Measurements from ENCODE around the gene PRMT9. TPM values are rescaled to one million over a fixed set of nuclear protein-coding genes. Genes with fewer than 3 reads are reported as not detected.
A peak's percentile ranks its signal among the peaks of the same experiment; 100 is the strongest.

Gene PRMT9
- total and polyA plus RNA-seq, 2 donors, result 7.0 to 25.4 TPM

DNA sequence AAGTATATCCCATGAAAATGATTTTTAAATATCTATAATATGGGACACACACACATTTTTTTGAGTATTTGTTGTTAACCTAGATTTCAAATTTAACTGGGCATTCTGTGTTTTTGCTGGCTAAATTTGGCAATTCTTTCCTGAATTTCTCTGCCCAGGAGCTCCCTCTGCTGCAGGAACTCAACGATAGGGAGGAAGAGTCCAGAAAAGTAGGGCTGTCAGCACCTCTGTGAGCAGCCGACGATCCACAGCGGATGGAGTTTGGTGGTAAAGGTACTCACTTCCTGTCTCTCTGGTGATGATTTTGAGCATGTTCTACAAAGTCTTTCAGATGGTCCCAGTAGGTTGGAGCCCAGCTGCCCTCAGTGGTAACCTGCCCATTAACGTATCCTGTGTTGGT, 89.9 kb downstream of the PRMT9 start:
- Histone ChIP-seq H3K4me3 (ENCODE audit: low read depth, low read length) (no peak overlapping the region), H3K4me1 (ENCODE audit: insufficient read depth) (no peaks in the 10 kb centered on the region), H3K27ac (ENCODE audit: low read depth) (no peak overlapping the region), H3K36me3 (ENCODE audit: insufficient read depth) (no peaks in the 10 kb centered on the region)
- DNase-seq (ENCODE audit: extremely low spot score), result no peak
- WGBS, result 69% methylated on average over 5 of the region's 5 CpGs

DNA sequence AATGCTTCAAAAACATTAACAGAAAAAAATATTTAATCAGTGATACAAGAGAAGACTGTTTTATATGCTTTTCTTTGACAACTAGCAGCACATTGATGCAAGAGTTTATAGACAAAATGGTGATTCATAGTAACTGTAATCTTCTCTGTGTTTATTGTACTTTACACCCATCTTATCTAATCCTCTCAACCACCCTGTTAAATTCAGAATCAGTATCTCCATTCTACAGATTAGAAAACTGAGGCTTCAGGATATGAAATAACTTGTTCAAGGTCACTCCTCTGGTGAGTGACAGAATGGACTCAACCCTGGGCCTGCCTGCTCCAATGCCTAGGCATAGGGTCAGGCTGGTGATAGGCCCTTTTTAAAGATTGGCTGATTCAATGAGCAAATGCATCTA, 92.9 kb downstream of the PRMT9 start:
- Histone ChIP-seq H3K4me1 (ENCODE audit: insufficient read depth) (no peaks in the 10 kb centered on the region), H3K4me3 (ENCODE audit: low read depth, low read length) (no peak overlapping the region), H3K27ac (ENCODE audit: low read depth) (no peak overlapping the region), H3K36me3 (ENCODE audit: insufficient read depth) (no peaks in the 10 kb centered on the region)
- no peak for DNase-seq (ENCODE audit: extremely low spot score)

DNA sequence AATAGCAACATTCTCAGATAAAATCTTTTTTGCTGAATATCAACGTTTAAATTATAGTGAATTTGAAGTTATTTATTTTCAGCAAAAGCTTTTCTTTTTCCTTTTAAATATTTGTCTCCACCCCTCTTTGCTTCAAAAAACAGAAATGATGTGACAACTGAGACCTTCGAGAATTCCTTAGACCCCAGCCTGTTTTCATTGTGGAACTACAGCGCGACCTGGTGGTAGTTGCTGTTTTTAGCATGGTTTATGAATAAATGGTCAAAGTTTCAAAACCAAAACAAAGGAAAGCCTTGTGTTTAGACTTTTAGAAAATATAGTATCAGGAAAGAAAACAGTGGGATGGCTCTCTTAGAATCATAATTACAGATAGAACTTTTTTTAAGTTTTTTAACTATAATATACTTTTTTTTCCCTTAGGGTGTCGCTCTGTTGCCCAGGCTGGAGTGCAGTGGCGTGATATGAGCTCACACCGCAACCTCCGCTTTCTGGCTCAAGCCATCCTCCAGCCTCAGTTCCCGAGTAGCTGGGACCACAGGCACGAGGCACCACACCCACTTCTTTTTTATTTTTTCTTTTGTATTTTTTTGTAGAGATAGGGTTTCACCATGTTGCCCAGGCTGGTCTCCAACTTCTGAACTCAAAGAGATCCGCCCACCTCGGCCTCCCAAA, 93.6 kb downstream of the PRMT9 start:
- Histone ChIP-seq H3K4me1 (ENCODE audit: insufficient read depth) (no peaks in the 10 kb centered on the region), H3K36me3 (ENCODE audit: insufficient read depth) (no peaks in the 10 kb centered on the region), H3K27ac (ENCODE audit: low read depth) (no peak overlapping the region), H3K4me3 (ENCODE audit: low read depth, low read length) (no peak overlapping the region)
- WGBS, result 47% methylated on average over 12 of the region's 12 CpGs
- peak; percentile 70 for DNase-seq (ENCODE audit: extremely low spot score)

DNA sequence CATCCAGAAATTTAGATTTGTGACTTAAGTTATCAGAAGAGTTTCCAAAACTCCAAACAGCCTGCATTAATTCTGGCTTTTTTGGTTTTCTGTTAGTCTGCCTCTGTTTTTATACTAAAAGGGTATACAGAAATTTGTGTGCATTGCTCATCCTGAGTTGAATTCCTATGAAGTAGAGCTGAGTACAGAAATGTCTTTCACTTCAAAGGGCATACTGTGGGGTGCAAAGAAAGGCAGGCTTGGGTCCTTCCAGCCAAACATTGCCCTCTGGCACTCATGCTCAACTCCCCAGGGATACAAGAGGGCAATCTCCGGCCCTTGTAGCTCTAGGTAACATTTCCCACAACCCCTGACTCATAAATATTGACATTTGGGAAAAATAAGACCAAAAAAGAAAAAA, 94.4 kb downstream of the PRMT9 start:
- no peaks in the 10 kb centered on the region for H3K4me1 ChIP-seq (ENCODE audit: insufficient read depth)
- no peak overlapping the region for H3K27ac ChIP-seq (ENCODE audit: low read depth)
- 70% methylated on average over 1 of the region's 1 CpG for WGBS
- no peak overlapping the region for H3K4me3 ChIP-seq (ENCODE audit: low read depth, low read length)
- no peaks in the 10 kb centered on the region for H3K36me3 ChIP-seq (ENCODE audit: insufficient read depth)
- no peak for DNase-seq (ENCODE audit: extremely low spot score)

Other genes with a start within 250 kb of the PRMT9 start
- 98.1 TPM for gene EDNRA, start 203.1 kb downstream of the PRMT9 start, total RNA-seq
- gene EDNRA, start 203.1 kb downstream of the PRMT9 start, polyA plus RNA-seq, result 30.1 TPM
- gene TMEM184C, start 66.8 kb downstream of the PRMT9 start, total RNA-seq, result 37.0 TPM
- gene TMEM184C, start 66.8 kb downstream of the PRMT9 start, polyA plus RNA-seq, result 17.3 TPM
- gene ARHGAP10, start 47.9 kb upstream of the PRMT9 start, total RNA-seq, result 76.7 TPM
- gene ARHGAP10, start 47.9 kb upstream of the PRMT9 start, polyA plus RNA-seq, result 71.3 TPM

All from urinary bladder (tissue), 4 donors.